Measurements from ENCODE around the gene ARHGEF28. TPM values are rescaled to one million over a fixed set of nuclear protein-coding genes. Genes with fewer than 3 reads are reported as not detected.

The ARHGEF28 gene
- total and polyA plus RNA-seq, 2 of the 13 experiments (the other 11 are each of a cell fraction or from before 2014, with no cell fraction given): 17.4 to 34.1 TPM

DNA sequence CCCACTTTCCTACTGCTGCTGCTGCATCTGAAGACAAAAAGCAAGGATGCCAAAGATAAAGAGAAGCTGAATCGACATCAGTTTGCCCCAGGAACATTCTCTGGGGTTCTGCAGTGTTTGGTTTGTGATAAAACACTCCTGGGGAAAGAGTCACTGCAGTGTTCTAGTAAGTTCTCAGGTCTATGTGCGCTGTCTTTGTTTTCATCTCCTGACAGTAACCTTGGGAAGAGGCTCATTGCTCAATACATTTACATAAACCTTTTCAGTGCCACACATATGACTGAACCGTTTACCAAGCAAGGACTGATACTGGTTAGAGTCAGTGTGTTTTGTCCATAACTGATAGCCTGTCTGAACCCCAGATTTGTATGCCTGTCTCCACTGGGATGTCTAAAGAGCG, 232.1 kb downstream of the ARHGEF28 start (continued):
- TF ChIP-seq, protein P1, sequence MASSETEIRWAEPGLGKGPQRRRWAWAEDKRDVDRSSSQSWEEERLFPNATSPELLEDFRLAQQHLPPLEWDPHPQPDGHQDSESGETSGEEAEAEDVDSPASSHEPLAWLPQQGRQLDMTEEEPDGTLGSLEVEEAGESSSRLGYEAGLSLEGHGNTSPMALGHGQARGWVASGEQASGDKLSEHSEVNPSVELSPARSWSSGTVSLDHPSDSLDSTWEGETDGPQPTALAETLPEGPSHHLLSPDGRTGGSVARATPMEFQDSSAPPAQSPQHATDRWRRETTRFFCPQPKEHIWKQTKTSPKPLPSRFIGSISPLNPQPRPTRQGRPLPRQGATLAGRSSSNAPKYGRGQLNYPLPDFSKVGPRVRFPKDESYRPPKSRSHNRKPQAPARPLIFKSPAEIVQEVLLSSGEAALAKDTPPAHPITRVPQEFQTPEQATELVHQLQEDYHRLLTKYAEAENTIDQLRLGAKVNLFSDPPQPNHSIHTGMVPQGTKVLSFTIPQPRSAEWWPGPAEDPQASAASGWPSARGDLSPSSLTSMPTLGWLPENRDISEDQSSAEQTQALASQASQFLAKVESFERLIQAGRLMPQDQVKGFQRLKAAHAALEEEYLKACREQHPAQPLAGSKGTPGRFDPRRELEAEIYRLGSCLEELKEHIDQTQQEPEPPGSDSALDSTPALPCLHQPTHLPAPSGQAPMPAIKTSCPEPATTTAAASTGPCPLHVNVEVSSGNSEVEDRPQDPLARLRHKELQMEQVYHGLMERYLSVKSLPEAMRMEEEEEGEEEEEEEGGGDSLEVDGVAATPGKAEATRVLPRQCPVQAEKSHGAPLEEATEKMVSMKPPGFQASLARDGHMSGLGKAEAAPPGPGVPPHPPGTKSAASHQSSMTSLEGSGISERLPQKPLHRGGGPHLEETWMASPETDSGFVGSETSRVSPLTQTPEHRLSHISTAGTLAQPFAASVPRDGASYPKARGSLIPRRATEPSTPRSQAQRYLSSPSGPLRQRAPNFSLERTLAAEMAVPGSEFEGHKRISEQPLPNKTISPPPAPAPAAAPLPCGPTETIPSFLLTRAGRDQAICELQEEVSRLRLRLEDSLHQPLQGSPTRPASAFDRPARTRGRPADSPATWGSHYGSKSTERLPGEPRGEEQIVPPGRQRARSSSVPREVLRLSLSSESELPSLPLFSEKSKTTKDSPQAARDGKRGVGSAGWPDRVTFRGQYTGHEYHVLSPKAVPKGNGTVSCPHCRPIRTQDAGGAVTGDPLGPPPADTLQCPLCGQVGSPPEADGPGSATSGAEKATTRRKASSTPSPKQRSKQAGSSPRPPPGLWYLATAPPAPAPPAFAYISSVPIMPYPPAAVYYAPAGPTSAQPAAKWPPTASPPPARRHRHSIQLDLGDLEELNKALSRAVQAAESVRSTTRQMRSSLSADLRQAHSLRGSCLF (CRISPR knock-in tag; IDR thresholded peaks at IDR 0.05; ENCODE audit: borderline replicate concordance): no peak
- TF ChIP-seq FOXA3 (CRISPR knock-in tag; IDR thresholded peaks at IDR 0.05): peak; percentile 85
- TF ChIP-seq YEATS4 (CRISPR knock-in tag; IDR thresholded peaks at IDR 0.05; ENCODE audit: borderline replicate concordance): no peak
- TF ChIP-seq NBN (conservative IDR thresholded peaks at IDR 0.05): no peak
- TF ChIP-seq CCDC6 (CRISPR knock-in tag; IDR thresholded peaks at IDR 0.05): no peak
- no peak for TF ChIP-seq GPN1 (CRISPR knock-in tag; IDR thresholded peaks at IDR 0.05; ENCODE audit: borderline replicate concordance)
- TF ChIP-seq ZNF496 (CRISPR knock-in tag; IDR thresholded peaks at IDR 0.05; ENCODE audit: insufficient replicate concordance): no peak
- no peak for TF ChIP-seq ZNF816 (CRISPR knock-in tag; IDR thresholded peaks at IDR 0.05; ENCODE audit: borderline replicate concordance)
- TF ChIP-seq KAT7 (CRISPR knock-in tag; IDR thresholded peaks at IDR 0.05; ENCODE audit: borderline replicate concordance): peak; percentile 54; the same call in 1 of the 2 replicates
- TF ChIP-seq PAWR (CRISPR knock-in tag; IDR thresholded peaks at IDR 0.05; ENCODE audit: borderline replicate concordance): no peak
- TF ChIP-seq ZFP36L2 (CRISPR knock-in tag; IDR thresholded peaks at IDR 0.05): no peak
- TF ChIP-seq, protein P2, sequence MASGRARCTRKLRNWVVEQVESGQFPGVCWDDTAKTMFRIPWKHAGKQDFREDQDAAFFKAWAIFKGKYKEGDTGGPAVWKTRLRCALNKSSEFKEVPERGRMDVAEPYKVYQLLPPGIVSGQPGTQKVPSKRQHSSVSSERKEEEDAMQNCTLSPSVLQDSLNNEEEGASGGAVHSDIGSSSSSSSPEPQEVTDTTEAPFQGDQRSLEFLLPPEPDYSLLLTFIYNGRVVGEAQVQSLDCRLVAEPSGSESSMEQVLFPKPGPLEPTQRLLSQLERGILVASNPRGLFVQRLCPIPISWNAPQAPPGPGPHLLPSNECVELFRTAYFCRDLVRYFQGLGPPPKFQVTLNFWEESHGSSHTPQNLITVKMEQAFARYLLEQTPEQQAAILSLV (CRISPR knock-in tag; IDR thresholded peaks at IDR 0.05; ENCODE audit: borderline replicate concordance): no peak
- TF ChIP-seq TEAD3 (CRISPR knock-in tag; optimal IDR thresholded peaks at IDR 0.05; ENCODE audit: borderline replicate concordance): peak; percentile 71
- TF ChIP-seq, protein P3, sequence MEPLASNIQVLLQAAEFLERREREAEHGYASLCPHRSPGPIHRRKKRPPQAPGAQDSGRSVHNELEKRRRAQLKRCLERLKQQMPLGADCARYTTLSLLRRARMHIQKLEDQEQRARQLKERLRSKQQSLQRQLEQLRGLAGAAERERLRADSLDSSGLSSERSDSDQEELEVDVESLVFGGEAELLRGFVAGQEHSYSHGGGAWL (CRISPR knock-in tag; IDR thresholded peaks at IDR 0.05): no peak
- peak; percentile 82 for TF ChIP-seq NCOA2 (CRISPR knock-in tag; IDR thresholded peaks at IDR 0.05)
- no peak for TF ChIP-seq CBFB (CRISPR knock-in tag; IDR thresholded peaks at IDR 0.05)
- TF ChIP-seq GABPB1 (CRISPR knock-in tag; IDR thresholded peaks at IDR 0.05): no peak
- TF ChIP-seq REXO4 (CRISPR knock-in tag; IDR thresholded peaks at IDR 0.05; ENCODE audit: borderline replicate concordance): no peak
- no peak for TF ChIP-seq HDAC6 (IDR thresholded peaks at IDR 0.05; ENCODE audit: low read depth, low read length)
- 0 out of 2 replicates have a peak, but pooled peaks have one; percentile 19 for TF ChIP-seq ZNF567 (CRISPR knock-in tag; IDR thresholded peaks at IDR 0.05; ENCODE audit: borderline replicate concordance)
- TF ChIP-seq ZNF251 (CRISPR knock-in tag; IDR thresholded peaks at IDR 0.05): no peak
- no peak for TF ChIP-seq MBNL3 (CRISPR knock-in tag; conservative IDR thresholded peaks at IDR 0.05)
